ENCODE measurements around the gene LCAT.

GRCh38 chr16:67892899-67893742 is 50.8 kb downstream of the LCAT start, which contains the start of gene PSKH1:
- no peak for TF ChIP-seq CTCF (conservative IDR thresholded peaks at IDR 0.05; ENCODE audit: low read depth in 2 of 2)
- TF ChIP-seq ETS1 (IDR thresholded peaks at IDR 0.05), result no peak
- TF ChIP-seq ZNF331 (CRISPR knock-in tag; IDR thresholded peaks at IDR 0.05; ENCODE audit: low read depth), result no peak
- TF ChIP-seq POLR2AphosphoS5 (IDR thresholded peaks at IDR 0.05; ENCODE audit: low read depth), result no peak
- no peak for TF ChIP-seq EZH2phosphoT487 (IDR thresholded peaks at IDR 0.05; ENCODE audit: unreplicated experiment)
- TF ChIP-seq EZH2 (IDR thresholded peaks at IDR 0.05; ENCODE audit: low read depth, unreplicated experiment), result no peak
- no peak for TF ChIP-seq STAT1 (IDR thresholded peaks at IDR 0.05; ENCODE audit: unreplicated experiment)
- TF ChIP-seq CREB1 (CRISPR knock-in tag; IDR thresholded peaks at IDR 0.05; ENCODE audit: low read depth), result peak; percentile 97

All from GM23338 (cell line).